HG03558 (cell line): ENCODE measurements around the gene GNS.

Experiments
- ATAC-seq: cut with Tn5 transposase; IDR thresholded peaks from one replicate; pipeline ENCODE4 v1.9.1; 2021; ENCODE audit warnings: moderate number of reproducible peaks; ENCODE audit not compliant: unreplicated experiment; ENCODE audit errors: extremely low read depth

The GNS gene

GRCh38 chr12:64742416-64742815, 16.8 kb downstream of the GNS start:
- ATAC-seq, result no peak

GRCh38 chr12:64740646-64741045, 18.6 kb downstream of the GNS start:
- no peak for ATAC-seq

GRCh38 chr12:64739778-64740177, 19.4 kb downstream of the GNS start:
- ATAC-seq, result no peak

- ATAC-seq, result no peak
Observed at GRCh38 chr12:64737539-64737938, 21.7 kb downstream of the GNS start.

- no peak for ATAC-seq
Observed at GRCh38 chr12:64736771-64737170, 22.4 kb downstream of the GNS start.

- ATAC-seq, result no peak
Observed at GRCh38 chr12:64735442-64735841, 23.8 kb downstream of the GNS start.

GRCh38 chr12:64733857-64734256, 25.3 kb downstream of the GNS start:
- ATAC-seq, result no peak

- ATAC-seq, result no peak
Observed at GRCh38 chr12:64731683-64732082, 27.5 kb downstream of the GNS start.

- ATAC-seq, result no peak
Observed at GRCh38 chr12:64730588-64730969, 28.6 kb downstream of the GNS start.

- no peak for ATAC-seq
Observed at GRCh38 chr12:64729909-64730587, 29.2 kb downstream of the GNS start.

- no peak for ATAC-seq
Observed at GRCh38 chr12:64724201-64724745, 34.9 kb downstream of the GNS start.

- ATAC-seq, result no peak
Observed at GRCh38 chr12:64723630-64724029, 35.6 kb downstream of the GNS start.

- no peak for ATAC-seq
Observed at GRCh38 chr12:64722835-64723234, 36.4 kb downstream of the GNS start.

GRCh38 chr12:64720884-64721283, 38.3 kb downstream of the GNS start:
- no peak for ATAC-seq

- no peak for ATAC-seq
Observed at GRCh38 chr12:64718649-64719048, 40.6 kb downstream of the GNS start.

- no peak for ATAC-seq
Observed at GRCh38 chr12:64716839-64717455, 42.3 kb downstream of the GNS start.

- no peak for ATAC-seq
Observed at GRCh38 chr12:64716371-64716770, 42.8 kb downstream of the GNS start.

- ATAC-seq, result peak; percentile 48
Observed at GRCh38 chr12:64714551-64714968, 44.6 kb downstream of the GNS start.

- no peak for ATAC-seq
Observed at GRCh38 chr12:64713376-64713775, 45.8 kb downstream of the GNS start.

GRCh38 chr12:64709429-64709828, 49.8 kb downstream of the GNS start:
- ATAC-seq, result no peak

GRCh38 chr12:64707926-64708325, 51.3 kb downstream of the GNS start:
- ATAC-seq, result no peak

- no peak for ATAC-seq
Observed at GRCh38 chr12:64707362-64707761, 51.8 kb downstream of the GNS start.
